Right renal pelvis (tissue), 4 donors: ENCODE data around the gene LTF. TPM values are rescaled to one million over a fixed set of nuclear protein-coding genes. Genes with fewer than 3 reads are reported as not detected.
"Not testable (repeated sequence)": the region's sequence is repeated elsewhere in the genome, so short reads cannot be mapped to it uniquely, and the experiment has no call there.

Experiments
- DNase-seq, 4 donors: peaks; one replicate each; pipeline ENCODE4 v3.0.0-alpha.2; 2013; ENCODE audit warnings: low read depth in 4 of 4, low spot score in 3 of 4, missing footprints in 1 of 4
- polyA plus RNA-seq, 4 donors: library from polyadenylated mRNA; unstranded; fragments of 120-200 nt; gene quantifications; one replicate each; pipeline ENCODE4 v1.2.1, GENCODE V29; 2013; ENCODE audit not compliant: insufficient read length in 4 of 4

LTF gene
- polyA plus RNA-seq, 4 donors = 2.1 to 3.4 (median 3.1) TPM

DNA sequence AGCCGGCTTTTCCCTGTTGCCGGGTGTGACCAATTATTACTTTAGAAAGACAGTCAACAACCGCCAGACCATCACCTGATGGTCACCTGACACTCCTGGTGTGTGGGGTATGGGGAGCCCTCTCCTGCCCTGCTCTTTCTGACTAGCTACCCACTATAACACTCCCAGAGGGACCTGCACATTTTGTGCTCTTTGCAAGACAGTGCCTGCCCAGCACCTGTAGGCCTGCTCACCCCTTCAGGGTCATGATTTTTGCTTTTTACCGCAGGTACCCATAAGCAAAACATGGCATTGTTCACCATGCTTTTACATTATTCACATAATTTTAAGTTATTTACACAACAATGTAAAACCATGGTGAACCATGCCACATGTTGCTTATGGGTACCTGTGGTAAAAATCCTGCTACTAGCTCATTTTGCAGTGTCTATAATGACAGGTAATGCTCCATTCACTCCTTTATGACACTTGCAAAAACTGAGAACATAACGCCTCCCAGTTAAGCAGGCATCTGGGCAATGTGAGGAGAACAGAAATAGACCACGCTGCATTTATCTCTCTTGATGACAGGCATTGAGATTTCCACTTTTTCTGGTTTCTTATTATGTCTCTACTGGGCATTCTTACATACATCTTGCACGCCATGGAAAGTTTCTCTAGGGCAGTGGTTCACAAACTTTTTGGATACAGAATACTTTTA, 47.7 kb downstream of the LTF start:
- DNase-seq = no peak

DNA sequence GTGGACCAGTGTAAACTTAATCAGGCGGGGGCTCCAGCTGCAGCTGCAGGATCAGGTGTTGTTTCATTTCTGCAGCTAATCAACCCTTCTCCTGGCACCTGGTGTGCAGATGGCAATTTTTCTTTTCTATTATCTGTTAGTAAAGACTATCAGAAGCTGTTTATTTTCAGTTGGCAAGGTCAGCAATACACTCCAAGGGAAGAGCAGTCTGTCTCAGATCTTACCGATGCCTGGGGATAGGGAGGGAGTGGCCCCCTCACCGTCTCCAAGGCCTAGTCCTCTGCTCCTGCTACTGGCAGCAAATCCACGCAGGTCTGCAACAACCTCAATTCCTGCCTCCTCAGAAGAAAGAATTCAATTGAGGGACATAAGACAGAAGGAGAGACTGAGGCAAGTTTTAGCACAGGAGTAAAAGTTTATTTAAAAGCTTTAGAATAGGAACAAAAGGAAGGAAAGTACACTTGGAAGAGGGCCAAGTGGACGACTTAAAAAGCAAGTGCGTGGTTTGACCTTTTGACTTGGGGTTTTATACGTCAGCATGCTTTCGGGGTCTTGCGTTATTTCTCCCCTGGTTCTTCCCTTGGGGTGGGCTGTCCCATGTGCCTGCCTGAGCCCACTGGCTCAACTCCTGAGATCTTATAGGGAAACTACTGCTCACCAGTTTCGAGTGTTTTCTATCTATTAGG, 48.4 kb downstream of the LTF start:
- DNase-seq = no peak

DNA sequence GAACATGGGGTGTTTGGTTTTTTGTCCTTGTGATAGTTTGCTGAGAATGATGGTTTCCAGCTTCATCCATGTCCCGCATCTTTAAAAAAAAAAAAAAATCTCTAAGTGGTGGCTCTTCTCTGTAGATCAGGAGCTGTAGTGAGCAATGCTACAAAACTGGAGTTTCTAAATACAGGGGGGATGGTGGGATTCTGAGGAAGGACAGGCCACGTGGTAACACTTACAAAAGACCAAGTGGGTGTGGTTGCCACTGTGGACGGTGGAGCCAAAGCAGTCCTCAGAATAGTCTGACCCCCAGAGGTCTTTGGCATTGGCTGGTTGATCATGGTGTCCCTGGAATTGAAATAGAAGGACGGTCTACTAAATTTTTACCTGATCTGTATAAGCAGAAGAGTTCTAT, 50.0 kb downstream of the LTF start:
- DNase-seq = no peak

DNA sequence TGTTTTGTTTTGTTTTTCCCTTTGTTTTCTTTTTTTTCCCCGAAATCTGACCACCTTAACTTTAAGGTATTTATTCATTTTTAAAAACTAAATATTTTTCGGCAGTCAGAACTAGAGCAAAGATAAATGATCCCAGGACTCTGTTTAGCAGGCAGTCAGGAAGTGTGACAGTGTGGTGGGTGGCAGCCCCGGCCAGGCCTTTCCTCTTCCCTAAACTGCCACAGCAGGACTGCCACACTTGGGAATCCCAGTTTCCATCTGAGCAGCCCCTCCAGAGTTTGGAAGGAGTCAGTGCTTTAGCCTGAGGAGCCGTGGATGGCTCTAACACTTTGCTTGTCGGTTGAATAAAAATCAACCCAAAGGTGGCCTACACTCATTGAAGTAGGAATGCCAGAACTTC, 50.8 kb downstream of the LTF start:
- DNase-seq = no peak

DNA sequence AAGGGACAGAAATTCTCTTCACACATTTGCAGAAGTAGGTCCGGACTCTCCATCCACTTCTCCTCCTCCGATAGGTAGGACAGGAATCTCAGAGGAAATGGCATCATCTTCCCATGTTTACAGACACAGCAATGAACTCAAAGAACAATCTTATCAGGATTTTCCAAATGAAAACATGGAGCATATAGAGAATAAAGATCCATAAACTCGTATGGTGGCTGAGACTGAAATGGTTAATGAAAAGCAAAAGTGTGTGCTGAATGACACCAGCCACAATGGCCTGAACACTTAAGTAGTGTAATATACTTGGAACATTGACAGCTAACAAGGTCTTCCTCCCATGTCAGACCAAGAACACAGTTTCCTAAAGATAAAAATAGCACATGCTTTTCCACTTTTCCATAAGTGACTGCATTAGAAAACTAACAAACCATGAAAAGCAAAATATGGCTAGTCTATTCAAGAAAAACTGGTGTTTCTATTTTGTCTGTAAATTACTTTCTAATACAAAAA, 51.9 kb downstream of the LTF start:
- DNase-seq = no peak

DNA sequence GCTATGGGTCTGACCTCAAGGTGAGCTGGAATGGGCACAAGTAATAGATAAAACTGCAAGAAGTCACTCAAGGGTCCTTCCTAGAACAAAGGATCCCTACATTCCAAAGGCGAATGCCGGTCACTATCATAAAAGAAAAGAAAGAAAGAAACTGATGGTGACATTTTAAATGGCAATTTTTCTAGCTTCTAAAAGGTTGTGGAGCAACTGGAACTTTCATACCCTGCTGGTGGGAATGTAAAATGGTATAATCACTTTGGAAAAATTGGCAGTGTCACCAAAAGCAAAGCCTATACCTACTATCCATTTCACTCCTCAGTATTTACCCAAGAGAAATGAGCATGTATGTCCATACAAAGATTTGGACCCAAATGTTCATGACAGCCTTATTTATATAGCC, 53.4 kb downstream of the LTF start:
- DNase-seq = no peak

DNA sequence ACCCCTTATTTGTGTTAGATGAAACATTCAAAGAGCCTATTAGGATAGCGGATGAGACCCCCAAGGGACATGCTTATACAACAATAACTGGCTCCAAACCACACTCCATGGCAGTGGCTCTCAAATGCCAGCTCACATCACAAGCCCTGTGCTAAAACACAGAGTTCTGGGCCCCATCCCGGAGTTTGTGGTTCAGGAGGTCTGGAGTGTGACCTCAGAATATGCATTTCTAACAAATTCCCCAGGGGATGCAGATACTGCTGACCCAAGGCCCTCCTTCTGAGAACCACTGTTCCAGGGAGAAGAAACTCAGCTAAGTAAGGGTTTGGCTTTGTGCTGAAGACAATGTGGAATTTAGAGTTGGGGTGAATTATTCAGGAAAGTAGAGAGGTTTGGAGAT, 54.0 kb downstream of the LTF start:
- DNase-seq = no peak

DNA sequence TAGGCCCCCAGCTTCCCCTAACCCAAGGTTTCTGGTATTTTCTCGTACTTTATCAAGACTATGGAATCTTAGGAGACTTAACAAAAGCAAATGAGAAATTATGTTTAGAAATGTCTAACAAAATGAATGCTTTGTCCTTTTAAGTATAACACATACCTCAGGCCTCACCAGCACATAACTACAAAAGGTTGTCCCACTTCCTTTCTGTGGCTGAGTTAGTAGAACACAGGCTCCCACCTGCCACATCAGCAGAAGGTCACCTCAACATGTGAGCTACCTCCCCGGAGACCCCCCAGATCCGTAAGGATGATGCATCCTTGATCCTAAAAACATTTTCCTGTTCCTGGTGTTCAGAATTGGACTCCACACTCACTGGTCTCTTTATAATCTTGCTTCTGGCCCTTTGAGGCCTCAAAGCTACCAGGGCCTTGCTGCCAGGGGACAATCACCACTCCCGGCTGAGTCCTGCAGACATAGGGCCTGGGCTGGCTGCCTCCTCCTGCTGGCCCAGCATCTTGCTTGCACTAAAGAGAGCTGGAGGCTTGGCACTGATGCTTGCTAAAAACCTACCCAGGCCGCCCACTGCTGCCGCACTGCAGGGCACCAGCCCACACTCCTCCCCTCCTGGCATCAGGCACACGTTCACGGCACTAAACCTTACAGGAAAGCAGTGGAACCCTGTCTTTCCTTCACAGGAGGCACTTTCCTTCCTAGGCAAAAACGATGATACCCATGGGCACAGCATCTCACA, 54.8 kb downstream of the LTF start:
- no peak for DNase-seq

DNA sequence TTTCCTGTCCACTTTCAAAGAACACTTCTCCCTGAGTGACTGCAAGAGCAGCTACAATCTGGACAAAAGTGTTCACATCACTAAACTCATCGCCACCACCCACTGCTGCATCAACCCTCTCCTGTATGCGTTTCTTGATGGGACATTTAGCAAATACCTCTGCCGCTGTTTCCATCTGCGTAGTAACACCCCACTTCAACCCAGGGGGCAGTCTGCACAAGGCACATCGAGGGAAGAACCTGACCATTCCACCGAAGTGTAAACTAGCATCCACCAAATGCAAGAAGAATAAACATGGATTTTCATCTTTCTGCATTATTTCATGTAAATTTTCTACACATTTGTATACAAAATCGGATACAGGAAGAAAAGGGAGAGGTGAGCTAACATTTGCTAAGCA, 55.9 kb downstream of the LTF start:
- no peak for DNase-seq

DNA sequence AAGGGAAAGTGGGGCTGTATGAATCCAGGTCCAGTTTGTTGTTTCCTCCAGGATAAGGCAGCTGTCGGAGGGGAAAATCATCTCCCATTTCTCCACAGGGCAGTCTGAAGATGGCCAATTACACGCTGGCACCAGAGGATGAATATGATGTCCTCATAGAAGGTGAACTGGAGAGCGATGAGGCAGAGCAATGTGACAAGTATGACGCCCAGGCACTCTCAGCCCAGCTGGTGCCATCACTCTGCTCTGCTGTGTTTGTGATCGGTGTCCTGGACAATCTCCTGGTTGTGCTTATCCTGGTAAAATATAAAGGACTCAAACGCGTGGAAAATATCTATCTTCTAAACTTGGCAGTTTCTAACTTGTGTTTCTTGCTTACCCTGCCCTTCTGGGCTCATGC, 56.7 kb downstream of the LTF start:
- no peak for DNase-seq

DNA sequence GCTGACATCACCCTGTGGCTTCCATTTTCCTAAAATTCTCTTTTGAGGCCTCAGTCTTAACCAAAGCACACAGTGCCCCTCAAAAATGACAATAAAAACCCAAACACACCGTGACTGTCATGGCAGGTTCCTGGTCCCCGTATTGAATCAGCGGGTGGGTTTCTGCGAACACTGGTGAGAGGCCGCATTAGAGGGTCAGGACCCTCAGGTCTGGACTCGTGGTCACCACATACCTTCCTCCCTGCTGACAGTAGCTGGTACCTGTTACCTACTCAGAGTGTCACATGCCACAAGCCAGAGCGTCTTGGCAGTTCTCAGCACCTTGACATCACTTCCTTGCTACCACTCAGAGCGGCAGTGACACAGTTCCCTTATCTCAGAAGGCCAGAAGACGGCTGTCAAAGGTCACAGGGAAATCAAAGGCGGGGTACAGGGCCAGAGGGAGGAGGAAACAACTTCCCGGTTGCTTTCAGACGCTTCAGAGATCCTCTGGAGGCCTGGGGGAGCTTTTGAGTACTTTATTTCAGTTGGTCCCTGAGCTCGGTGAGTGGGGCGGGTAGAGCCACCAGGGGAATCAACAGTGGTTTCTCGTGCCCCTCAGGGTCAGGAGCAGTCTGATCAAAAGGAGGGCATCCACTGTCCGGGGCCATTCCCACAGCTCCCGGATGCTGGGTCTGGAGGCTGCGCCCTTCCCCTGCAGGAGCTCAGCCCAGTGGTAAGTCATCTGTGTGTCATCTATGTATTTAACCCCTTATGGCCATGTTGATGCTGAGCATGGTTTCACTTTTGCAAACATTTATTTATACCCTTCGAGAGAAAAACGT, 57.7 kb downstream of the LTF start, which contains the start of the genes CCR5AS and CCRL2:
TSS of gene CCR5AS (minus strand) at position 279 of the 824 bp plus-strand sequence.
TSS of gene CCRL2 (plus strand) at position 472 of the 824 bp plus-strand sequence. CDS start 821 bp downstream, outside the sequence.
- peak in 1 of 4 donors; percentile 10 for DNase-seq

DNA sequence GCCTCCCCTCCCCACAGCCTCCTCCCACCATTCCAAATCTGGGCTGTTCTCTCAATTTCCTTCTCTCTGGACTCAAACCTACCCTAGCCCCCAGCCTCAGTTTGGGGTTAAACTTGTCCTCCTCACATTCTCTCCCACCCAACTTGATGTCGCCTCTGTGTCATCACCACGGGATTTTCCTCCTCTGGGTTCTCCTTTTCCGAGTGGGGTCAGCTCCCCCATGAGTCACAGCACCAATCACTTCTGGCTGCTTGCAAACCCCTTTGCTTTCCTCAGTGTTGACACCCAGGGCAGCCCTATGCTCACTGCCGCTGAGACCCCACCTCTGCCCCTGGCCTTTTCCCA, 58.3 kb downstream of the LTF start:
- DNase-seq = no peak

DNA sequence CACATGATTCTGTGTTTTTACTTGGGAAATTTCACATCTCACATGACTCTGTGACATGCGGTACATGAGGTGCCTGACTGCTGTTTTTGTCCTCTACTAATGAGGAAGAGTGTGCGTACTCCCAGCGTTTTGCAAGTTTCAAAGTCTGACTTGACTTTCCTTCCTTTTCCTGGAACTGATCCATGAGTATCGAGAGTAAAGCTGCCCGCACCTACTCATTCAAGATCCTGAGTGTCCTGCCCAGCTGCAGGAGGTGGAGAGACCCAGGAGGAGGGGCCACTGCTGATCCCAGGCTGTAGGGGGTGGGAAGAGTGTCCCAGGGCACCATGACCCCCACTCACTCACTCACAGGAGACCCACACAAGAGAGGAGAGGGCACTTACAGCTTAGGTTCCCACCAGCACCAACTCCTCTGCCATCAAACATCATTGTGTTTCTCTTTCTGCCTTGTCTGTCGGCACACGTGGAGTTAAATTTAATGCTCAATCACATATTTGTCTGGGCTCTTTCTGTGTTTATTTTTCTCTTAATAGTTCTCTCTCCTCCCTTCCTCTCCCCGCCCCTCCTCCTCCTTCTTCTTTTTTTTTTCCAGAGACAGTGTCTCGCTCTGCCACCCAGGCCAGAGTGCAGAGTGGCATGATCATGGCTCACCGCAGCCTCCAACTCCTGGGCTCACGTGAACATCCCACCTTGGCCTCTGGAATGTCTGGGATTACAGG, 59.2 kb downstream of the LTF start:
- DNase-seq = peak in 1 of 4 donors; percentile 17

DNA sequence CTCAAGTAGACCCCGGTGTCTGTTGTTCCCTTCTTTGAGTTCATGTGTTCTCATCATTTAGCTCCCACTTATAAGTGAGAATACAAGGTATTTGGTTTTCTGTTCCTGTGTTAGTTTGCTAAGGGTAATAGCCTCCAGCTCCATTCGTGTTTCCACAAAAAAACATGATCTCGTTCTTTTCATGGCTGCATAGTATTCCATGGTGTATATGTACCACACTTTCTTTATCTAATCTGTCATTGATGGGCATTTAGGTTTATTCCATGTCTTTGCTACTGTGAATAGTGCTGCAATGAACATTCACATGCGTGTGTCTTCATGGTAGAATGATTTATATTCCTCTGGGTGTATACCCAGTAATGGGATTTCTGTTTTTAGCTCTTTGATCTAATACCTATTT, 61.8 kb downstream of the LTF start:
- not testable (repeated sequence) for DNase-seq

DNA sequence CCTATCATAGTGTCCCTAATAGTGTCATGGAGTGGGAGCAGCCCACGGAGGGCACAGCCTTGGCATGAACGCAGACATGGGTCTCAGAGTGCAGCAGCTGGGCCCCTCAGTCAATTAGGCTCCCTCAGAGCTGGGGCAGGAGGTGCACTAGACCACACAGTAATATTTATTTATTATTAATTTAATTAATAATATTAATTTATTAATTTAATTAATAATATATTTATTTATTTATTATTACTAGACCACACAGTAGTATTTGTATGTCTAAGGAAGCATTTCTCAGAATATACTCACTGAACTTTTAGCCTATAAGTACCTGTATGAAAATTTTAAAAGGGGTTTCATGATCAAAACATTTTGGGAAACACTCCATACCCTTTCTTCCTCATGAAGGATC, 63.1 kb downstream of the LTF start:
- no peak for DNase-seq

DNA sequence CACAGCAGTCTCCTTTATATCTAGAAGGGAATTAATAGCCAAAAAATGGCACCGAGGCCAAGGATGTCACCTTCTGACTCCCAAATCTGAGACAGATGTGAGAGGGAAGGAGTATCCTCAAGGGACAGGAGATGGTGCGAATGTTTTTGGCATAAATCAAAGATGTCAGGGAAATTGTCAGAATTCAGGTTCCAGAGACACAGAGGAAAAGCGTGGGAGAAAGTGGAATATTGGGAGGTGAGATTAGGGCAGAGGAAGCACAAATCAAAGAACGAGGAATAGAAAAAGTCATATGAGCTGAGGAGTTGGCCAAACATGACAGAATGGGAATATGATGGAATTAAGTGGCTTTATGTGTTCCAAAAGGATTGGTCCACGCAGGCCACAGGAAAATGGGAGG, 63.9 kb downstream of the LTF start:
- DNase-seq = no peak

DNA sequence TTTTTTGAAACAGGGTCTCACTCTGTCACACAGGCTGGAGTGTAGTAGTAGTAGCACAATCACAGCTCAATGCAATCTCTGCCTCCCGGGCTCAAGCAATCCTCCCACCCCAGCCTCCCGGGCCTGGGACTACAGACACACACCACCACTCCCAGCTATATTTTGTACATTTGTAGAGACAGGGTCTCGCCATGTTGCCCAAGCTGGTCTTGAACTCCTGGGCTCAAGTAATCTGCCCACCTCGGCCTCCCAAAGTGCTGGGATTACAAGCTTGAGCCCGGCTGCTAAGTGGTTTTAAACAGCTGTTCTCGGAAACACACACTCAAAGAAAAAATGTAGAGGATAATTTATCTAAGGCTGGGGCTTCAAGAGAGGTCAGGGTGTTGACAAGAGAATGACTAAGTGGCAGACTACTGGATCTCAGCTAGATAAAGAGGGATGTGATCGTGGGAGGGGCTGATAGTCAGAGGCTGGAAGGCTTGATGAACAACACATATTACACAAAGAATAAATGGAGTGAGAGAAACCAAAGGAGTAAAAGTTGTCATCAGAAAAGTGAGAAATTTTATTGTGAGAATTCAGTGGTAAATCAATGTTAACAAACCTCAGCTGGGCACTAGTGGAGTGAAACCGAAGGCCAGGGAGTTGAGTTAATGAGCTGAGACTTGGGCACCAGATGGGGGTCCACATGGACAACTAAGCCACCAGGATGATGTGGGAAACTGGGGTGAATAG, 64.5 kb downstream of the LTF start:
- no peak for DNase-seq

DNA sequence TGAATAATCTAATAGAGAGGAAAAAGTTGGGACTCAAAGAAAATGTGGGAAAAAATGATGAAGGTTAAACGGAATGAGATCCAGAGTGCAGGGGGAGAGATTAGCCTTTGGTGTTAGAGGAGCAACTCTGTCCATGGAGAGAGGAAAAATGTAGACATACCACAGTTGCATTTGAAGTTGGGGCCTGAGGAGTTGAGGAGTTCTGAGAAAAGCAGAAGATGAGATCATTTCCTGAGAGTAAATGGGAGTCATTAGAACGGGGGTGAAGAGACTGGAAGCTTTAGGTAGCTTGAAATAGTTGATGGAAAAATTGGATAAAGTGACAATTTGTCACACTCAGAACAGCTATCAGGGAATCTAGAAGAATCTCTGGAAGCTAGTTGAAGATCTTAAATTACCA, 65.1 kb downstream of the LTF start:
- DNase-seq = no peak

DNA sequence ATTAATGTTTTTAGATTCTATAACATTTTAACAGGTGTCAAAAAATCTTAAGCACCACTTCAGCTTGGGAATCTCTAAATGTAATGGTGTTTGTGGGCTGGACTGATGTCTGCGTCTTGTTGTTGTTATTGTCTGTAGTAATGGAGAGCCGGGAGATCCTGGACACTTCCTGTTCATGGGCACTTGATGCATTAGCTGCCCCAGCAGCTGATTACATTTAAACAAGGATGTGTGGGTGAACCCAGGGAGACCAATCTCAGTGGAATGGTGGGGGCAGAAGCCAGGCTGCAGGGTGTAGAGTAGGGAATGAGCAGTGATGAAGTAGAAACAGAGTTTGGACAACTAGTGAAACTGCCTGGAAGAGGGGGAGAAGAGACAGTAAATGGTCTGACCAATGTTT, 65.6 kb downstream of the LTF start:
- DNase-seq = no peak
